UCSD-AML1 (cell line): ENCODE data around the gene B4GALNT4.
"Not testable (repeated sequence)": the region's sequence is repeated elsewhere in the genome, so short reads cannot be mapped to it uniquely, and the experiment has no call there.

ENCODE experiments used
- DNase-seq: peaks from one replicate; lab custom pipeline; 2025; ENCODE audit not compliant: unreplicated experiment; lab: John Stamatoyannopoulos, UW

Gene B4GALNT4

GRCh38 chr11:334264-334994, 34.9 kb upstream of the B4GALNT4 start:
- no peak for DNase-seq

GRCh38 chr11:335779-336658, 33.3 kb upstream of the B4GALNT4 start:
- peak; percentile 41 for DNase-seq

- DNase-seq, result no peak
Measured at GRCh38 chr11:336659-337198, 32.6 kb upstream of the B4GALNT4 start.

- DNase-seq, result no peak
Measured at GRCh38 chr11:337711-338110, 31.6 kb upstream of the B4GALNT4 start.

- no peak for DNase-seq
Measured at GRCh38 chr11:339963-340362, 29.3 kb upstream of the B4GALNT4 start.

GRCh38 chr11:340539-341512, 28.5 kb upstream of the B4GALNT4 start:
- DNase-seq, result no peak

GRCh38 chr11:342328-342727, 27.0 kb upstream of the B4GALNT4 start:
- no peak for DNase-seq

GRCh38 chr11:344836-345578, 24.3 kb upstream of the B4GALNT4 start:
- no peak for DNase-seq

GRCh38 chr11:346529-346928, 22.8 kb upstream of the B4GALNT4 start:
- no peak for DNase-seq

- DNase-seq, result not testable (repeated sequence)
Measured at GRCh38 chr11:349270-349954, 19.9 kb upstream of the B4GALNT4 start.

GRCh38 chr11:350033-350722, 19.1 kb upstream of the B4GALNT4 start:
- DNase-seq, result not testable (repeated sequence)

GRCh38 chr11:350723-351255, 18.5 kb upstream of the B4GALNT4 start:
- peak; percentile 40 for DNase-seq

- no peak for DNase-seq
Measured at GRCh38 chr11:351411-351810, 17.9 kb upstream of the B4GALNT4 start.

- no peak for DNase-seq
Measured at GRCh38 chr11:352456-353031, 16.8 kb upstream of the B4GALNT4 start.

- no peak for DNase-seq
Measured at GRCh38 chr11:353179-353873, 16.0 kb upstream of the B4GALNT4 start.

GRCh38 chr11:355581-356458, 13.5 kb upstream of the B4GALNT4 start:
- peak; percentile 89 for DNase-seq

GRCh38 chr11:356610-357009, 12.7 kb upstream of the B4GALNT4 start:
- no peak for DNase-seq
